WERI-Rb-1 (cell line): ENCODE data around the gene BIRC5.

Source experiments
- DNase-seq: peaks from one replicate; pipeline ENCODE4 v3.0.0-alpha.2; 2020
- H3K27ac ChIP-seq: fragments of 250-450 bp; sonication (Bioruptor Pico); 2 replicates; pipeline ENCODE4 v1.5.1; 2020; ENCODE audit warnings: mild to moderate bottlenecking, moderate library complexity
- H3K27me3 ChIP-seq: fragments of 250-450 bp; sonication (Bioruptor Pico); 2 replicates; pipeline ENCODE4 v1.5.1; 2021; ENCODE audit warnings: mild to moderate bottlenecking, low read depth, moderate library complexity; ENCODE audit not compliant: insufficient read depth, severe bottlenecking
- H3K36me3 ChIP-seq: fragments of 250-450 bp; sonication (Bioruptor Pico); 2 replicates; pipeline ENCODE4 v1.5.1; 2020; ENCODE audit warnings: mild to moderate bottlenecking, moderate library complexity
- H3K4me3 ChIP-seq: 2 replicates; pipeline ENCODE4 v1.5.1; 2011; ENCODE audit warnings: low read depth, mild to moderate bottlenecking, control low read depth, low read length
- H3K9me3 ChIP-seq: fragments of 250-450 bp; sonication (Bioruptor Pico); 2 replicates; pipeline ENCODE4 v1.5.1; 2021; ENCODE audit warnings: mild to moderate bottlenecking, moderate library complexity; ENCODE audit not compliant: severe bottlenecking
- TF ChIP-seq, protein P1 (sequence below): IDR thresholded peaks from 2 replicates; pipeline ENCODE4 v1.5.1; 2011; ENCODE audit warnings: low read depth, mild to moderate bottlenecking, control low read depth, inconsistent platforms, low read length

The BIRC5 gene

GRCh38 chr17:78228176-78228575, 14.1 kb downstream of the BIRC5 start:
- TF ChIP-seq, protein P1, sequence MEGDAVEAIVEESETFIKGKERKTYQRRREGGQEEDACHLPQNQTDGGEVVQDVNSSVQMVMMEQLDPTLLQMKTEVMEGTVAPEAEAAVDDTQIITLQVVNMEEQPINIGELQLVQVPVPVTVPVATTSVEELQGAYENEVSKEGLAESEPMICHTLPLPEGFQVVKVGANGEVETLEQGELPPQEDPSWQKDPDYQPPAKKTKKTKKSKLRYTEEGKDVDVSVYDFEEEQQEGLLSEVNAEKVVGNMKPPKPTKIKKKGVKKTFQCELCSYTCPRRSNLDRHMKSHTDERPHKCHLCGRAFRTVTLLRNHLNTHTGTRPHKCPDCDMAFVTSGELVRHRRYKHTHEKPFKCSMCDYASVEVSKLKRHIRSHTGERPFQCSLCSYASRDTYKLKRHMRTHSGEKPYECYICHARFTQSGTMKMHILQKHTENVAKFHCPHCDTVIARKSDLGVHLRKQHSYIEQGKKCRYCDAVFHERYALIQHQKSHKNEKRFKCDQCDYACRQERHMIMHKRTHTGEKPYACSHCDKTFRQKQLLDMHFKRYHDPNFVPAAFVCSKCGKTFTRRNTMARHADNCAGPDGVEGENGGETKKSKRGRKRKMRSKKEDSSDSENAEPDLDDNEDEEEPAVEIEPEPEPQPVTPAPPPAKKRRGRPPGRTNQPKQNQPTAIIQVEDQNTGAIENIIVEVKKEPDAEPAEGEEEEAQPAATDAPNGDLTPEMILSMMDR, result no peak

DNA sequence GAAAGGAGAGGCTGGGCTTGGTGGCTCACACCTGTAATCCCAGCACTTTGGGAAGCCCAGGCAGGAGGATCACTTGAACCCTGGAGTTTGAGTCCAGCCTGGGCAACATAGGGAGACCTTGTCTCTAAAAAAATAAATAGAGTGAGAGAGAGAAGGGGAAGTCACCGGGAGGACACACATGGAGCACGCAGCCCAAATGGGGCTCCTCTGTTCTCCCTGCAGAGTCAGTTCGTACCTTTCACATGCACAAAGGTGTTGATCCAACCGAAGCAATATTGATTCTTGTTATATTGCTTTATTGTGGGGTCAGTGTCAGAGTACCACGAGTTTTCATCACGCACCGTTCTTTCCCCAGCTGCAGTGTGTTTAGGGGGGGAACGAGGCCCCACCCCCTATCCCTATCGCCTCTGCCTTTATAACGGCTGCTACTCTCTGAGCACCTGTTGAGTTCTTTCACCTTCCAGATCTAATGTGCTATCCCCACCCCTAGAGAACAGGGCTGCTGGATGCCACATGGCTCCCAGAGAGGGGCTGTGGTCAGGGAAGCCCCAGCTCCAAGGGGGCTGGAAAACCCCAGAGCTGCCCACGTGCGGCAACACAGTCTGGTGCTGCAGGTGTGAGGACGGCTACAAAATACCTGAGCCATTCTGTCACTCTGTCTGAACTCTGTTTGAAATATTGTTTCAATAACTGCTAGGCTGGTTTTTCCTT, 16.4 kb downstream of the BIRC5 start:
- Histone ChIP-seq H3K27ac (no peak overlapping the region), H3K27me3 (no peaks in the 10 kb centered on the region), H3K36me3 (no peaks in the 10 kb centered on the region), H3K9me3 (no peaks in the 10 kb centered on the region), H3K4me3 (no peak overlapping the region)
- no peak for DNase-seq
- TF ChIP-seq, protein P1, result no peak

More at GRCh38 chr17:78228176-78228575, 14.1 kb downstream of the BIRC5 start:
- no peak overlapping the region for H3K4me3 ChIP-seq
- peaks cover 21% of the 10 kb centered on the region for H3K36me3 ChIP-seq
- no peaks in the 10 kb centered on the region for H3K9me3 ChIP-seq
- no peak overlapping the region for H3K27ac ChIP-seq
- no peak for DNase-seq
- H3K27me3 ChIP-seq, result no peaks in the 10 kb centered on the region

GRCh38 chr17:78230996-78231935, 17.2 kb downstream of the BIRC5 start, which contains the start of gene TMEM235:
TSS of gene TMEM235 (plus strand) at chr17:78231631. CDS start at chr17:78232024, 393 bp downstream.
- Histone ChIP-seq H3K4me3 (no peak within 1 kb of the TSS), H3K9me3 (no peaks in the 10 kb centered on the region), H3K36me3 (no peaks in the 10 kb centered on the region), H3K27ac (no peak within 1 kb of the TSS), H3K27me3 (no peaks in the 10 kb centered on the region)
- TF ChIP-seq, protein P1, result no peak
- DNase-seq, result no peak

- Histone ChIP-seq H3K4me3 (no peak overlapping the region), H3K27ac (no peak overlapping the region), H3K27me3 (no peaks in the 10 kb centered on the region), H3K36me3 (no peaks in the 10 kb centered on the region), H3K9me3 (no peaks in the 10 kb centered on the region)
- no peak for DNase-seq
- TF ChIP-seq, protein P1, result no peak
Measured at GRCh38 chr17:78231991-78232858, 18.2 kb downstream of the BIRC5 start.

DNA sequence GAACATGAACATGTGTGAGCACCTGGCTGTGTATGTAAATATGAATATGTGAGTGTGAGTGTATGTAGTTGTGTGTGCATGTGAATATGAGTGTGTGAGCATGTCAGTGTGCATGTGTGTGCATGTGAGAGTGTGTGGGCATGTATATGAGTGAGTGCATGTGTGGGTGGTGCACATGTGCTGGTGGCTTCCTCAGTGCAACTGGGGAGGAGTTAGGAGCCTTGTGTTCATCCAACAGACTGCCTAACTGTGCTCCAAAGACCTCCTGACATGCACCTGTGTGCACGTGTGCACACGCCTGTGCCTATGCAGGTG, 18.8 kb downstream of the BIRC5 start:
- Histone ChIP-seq H3K27ac (no peak overlapping the region), H3K36me3 (no peaks in the 10 kb centered on the region), H3K27me3 (no peaks in the 10 kb centered on the region), H3K4me3 (no peak overlapping the region), H3K9me3 (no peaks in the 10 kb centered on the region)
- TF ChIP-seq, protein P1, result no peak
- no peak for DNase-seq
